Cardiac muscle cell (in vitro differentiated cells and primary cell): Measurements from ENCODE around the gene OR1M1. TPM values are rescaled to one million over a fixed set of nuclear protein-coding genes. Genes with fewer than 3 reads are reported as not detected.
"Not testable (repeated sequence)": the region's sequence is repeated elsewhere in the genome, so short reads cannot be mapped to it uniquely, and the experiment has no call there.

Source experiments
- DNase-seq, 2 donors: peaks; one replicate each; pipeline versions ENCODE4 v3.0.0 to v3.0.0-alpha.2; 2010 to 2017; ENCODE audit warnings: low read depth in 1 of 2, low spot score in 1 of 2
- H3K27ac ChIP-seq: fragments of 200-600 bp; sonication (generic); 2 replicates; pipeline ENCODE4 v1.5.1; 2016
- H3K27me3 ChIP-seq: fragments of 200-600 bp; sonication (generic); 2 replicates; pipeline ENCODE4 v1.6.0; 2016; ENCODE audit warnings: control low read depth
- H3K36me3 ChIP-seq: fragments of 200-600 bp; sonication (generic); 2 replicates; pipeline ENCODE4 v1.5.1; 2016; ENCODE audit warnings: control low read depth
- H3K4me1 ChIP-seq: fragments of 200-600 bp; sonication (generic); 2 replicates; pipeline ENCODE4 v1.8.1; 2017; ENCODE audit warnings: low read depth, mild to moderate bottlenecking, mixed run types
- H3K4me3 ChIP-seq: fragments of 200-600 bp; sonication (generic); 2 replicates; pipeline ENCODE4 v1.5.1; 2016; ENCODE audit warnings: mild to moderate bottlenecking
- H3K9me3 ChIP-seq: fragments of 200-600 bp; sonication (generic); 2 replicates; pipeline ENCODE4 v1.5.1; 2017; ENCODE audit warnings: low read depth, mild to moderate bottlenecking, control low read depth
- CTCF ChIP-seq: IDR thresholded peaks from 2 replicates; pipeline ENCODE4 v1.5.1; 2012; ENCODE audit warnings: low read depth, mild to moderate bottlenecking, low read length
- polyA plus RNA-seq: library from polyadenylated mRNA; unstranded; fragments of >200 nt; fragmentation: Nextera tagmentation; extraction: Ambion mirVana; gene quantifications from 2 replicates; pipeline ENCODE4 v1.2.1, GENCODE V29; 2016
- total RNA-seq: library from RNA; depleted of rRNA; stranded (reverse); fragments of >200 nt; gene quantifications from 2 replicates; pipeline ENCODE4 v1.2.3, GENCODE V29; 2016

Gene OR1M1
- total and polyA plus RNA-seq, 2 experiments from 2014 or later, result not detected

DNA sequence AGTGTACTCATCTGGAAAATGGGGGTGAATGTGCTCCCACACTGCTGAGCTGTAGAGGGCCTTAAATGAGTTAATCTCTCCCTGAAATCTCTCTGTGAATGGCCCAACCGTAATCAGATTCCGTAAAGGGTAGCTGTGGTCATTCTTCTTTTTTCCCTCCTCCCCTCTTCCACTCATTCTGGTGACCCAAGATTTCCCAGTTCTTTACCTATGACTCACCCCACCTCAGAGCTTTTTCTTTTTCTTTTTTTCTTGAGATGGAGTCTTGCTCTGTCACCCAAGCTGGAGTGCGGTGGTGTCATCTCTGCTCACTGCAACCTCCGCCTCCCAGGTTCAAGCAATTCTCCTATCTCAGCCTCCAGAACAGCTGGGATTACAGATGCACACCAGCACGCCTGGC lies 43.3 kb upstream of the OR1M1 start:
- no peak for DNase-seq
- no peak for TF ChIP-seq CTCF
- Histone ChIP-seq H3K4me3 (no peak overlapping the region), H3K27me3 (no peaks in the 10 kb centered on the region), H3K36me3 (no peaks in the 10 kb centered on the region), H3K4me1 (no peaks in the 10 kb centered on the region), H3K27ac (no peak overlapping the region), H3K9me3 (no peaks in the 10 kb centered on the region)

GRCh38 chr19:9044449-9044848 lies 42.4 kb upstream of the OR1M1 start:
- H3K36me3 ChIP-seq, result no peaks in the 10 kb centered on the region
- no peaks in the 10 kb centered on the region for H3K9me3 ChIP-seq
- TF ChIP-seq CTCF, result no peak
- no peak overlapping the region for H3K27ac ChIP-seq
- DNase-seq, result no peak
- H3K27me3 ChIP-seq, result no peaks in the 10 kb centered on the region
- no peaks in the 10 kb centered on the region for H3K4me1 ChIP-seq
- H3K4me3 ChIP-seq, result no peak overlapping the region

- H3K27ac ChIP-seq, result no peak overlapping the region
- TF ChIP-seq CTCF, result no peak
- H3K27me3 ChIP-seq, result no peaks in the 10 kb centered on the region
- no peak overlapping the region for H3K4me3 ChIP-seq
- no peak for DNase-seq
- no peaks in the 10 kb centered on the region for H3K4me1 ChIP-seq
- no peaks in the 10 kb centered on the region for H3K36me3 ChIP-seq
- no peaks in the 10 kb centered on the region for H3K9me3 ChIP-seq
Observed at GRCh38 chr19:9046694-9047093, 40.2 kb upstream of the OR1M1 start.

DNA sequence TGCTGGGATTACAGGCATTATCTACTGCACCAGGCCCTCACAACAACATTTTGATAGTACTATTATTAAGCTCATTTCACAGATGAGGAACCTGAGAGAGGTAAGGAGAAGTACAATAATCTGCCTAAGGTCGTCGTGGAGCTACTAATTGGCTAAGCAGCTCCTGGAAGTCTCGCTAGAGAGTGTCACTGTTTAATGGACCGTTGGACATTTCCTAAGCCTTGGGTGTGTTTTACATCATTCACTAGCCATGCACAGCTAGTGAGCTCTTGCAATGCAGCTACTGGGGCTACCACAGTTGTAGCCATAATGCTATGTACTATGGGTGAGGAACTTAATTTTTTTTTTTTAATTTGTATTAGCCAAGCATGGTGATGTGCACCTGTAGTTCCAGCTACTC lies 34.0 kb upstream of the OR1M1 start:
- no peak for DNase-seq
- TF ChIP-seq CTCF, result no peak
- Histone ChIP-seq H3K36me3 (no peaks in the 10 kb centered on the region), H3K4me3 (no peak overlapping the region), H3K4me1 (no peaks in the 10 kb centered on the region), H3K27me3 (no peaks in the 10 kb centered on the region), H3K27ac (no peak overlapping the region), H3K9me3 (no peaks in the 10 kb centered on the region)

GRCh38 chr19:9053674-9054073 lies 33.2 kb upstream of the OR1M1 start:
- H3K36me3 ChIP-seq, H3K4me3 ChIP-seq, H3K4me1 ChIP-seq, DNase-seq, H3K27me3 ChIP-seq, H3K9me3 ChIP-seq, H3K27ac ChIP-seq: not testable (repeated sequence)

DNA sequence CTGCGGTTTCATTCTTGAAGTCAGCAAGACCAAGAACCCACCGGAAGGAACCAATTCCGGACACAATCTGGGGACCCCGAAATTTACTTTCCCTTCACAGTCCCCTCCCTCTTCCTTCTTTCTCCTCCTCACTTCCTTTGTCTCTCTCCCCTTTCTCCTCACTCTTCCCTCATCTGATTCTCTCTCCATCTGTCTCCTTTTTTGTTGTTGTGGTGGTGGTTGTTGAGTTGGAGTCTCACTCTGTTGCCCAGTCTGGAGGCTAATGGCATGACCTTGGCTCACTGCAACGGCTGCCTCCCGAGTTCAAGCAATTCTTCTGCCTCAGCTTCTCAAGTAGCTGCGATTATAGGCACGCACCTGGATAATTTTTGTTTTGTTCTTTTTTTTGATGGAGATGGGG lies 32.7 kb upstream of the OR1M1 start:
- Histone ChIP-seq H3K36me3 (no peaks in the 10 kb centered on the region), H3K27ac (no peak overlapping the region), H3K4me3 (no peak overlapping the region), H3K4me1 (no peaks in the 10 kb centered on the region), H3K9me3 (no peaks in the 10 kb centered on the region), H3K27me3 (no peaks in the 10 kb centered on the region)
- TF ChIP-seq CTCF, result no peak
- DNase-seq, result no peak
